Activated effector memory CD4-positive, alpha-beta T cell treated with Interleukin-2 at 50 U/mL for 16 hours (primary cell): ENCODE results near the gene MRC1.

Source experiments
- DNase-seq: peaks from one replicate; pipeline ENCODE4 v3.0.0-alpha.2; 2020

The MRC1 gene

GRCh38 chr10:17848646-17849045 lies 39.5 kb downstream of the MRC1 start:
- DNase-seq: no peak

- no peak for DNase-seq
Measured at GRCh38 chr10:17850501-17850900, 41.4 kb downstream of the MRC1 start.

- no peak for DNase-seq
Measured at GRCh38 chr10:17851611-17852010, 42.5 kb downstream of the MRC1 start.

- DNase-seq: no peak
Measured at GRCh38 chr10:17854044-17854652, 45.0 kb downstream of the MRC1 start.

- DNase-seq: no peak
Measured at GRCh38 chr10:17857040-17857439, 47.9 kb downstream of the MRC1 start.

GRCh38 chr10:17859492-17860156 lies 50.5 kb downstream of the MRC1 start:
- DNase-seq: no peak

GRCh38 chr10:17861760-17862159 lies 52.6 kb downstream of the MRC1 start:
- no peak for DNase-seq

GRCh38 chr10:17865351-17865750 lies 56.2 kb downstream of the MRC1 start:
- DNase-seq: no peak

- no peak for DNase-seq
Measured at GRCh38 chr10:17866346-17866745, 57.2 kb downstream of the MRC1 start.

- no peak for DNase-seq
Measured at GRCh38 chr10:17867056-17867455, 57.9 kb downstream of the MRC1 start.

- no peak for DNase-seq
Measured at GRCh38 chr10:17871036-17871435, 61.9 kb downstream of the MRC1 start.

- DNase-seq: no peak
Measured at GRCh38 chr10:17872191-17873091, 63.3 kb downstream of the MRC1 start.

GRCh38 chr10:17873946-17874345 lies 64.8 kb downstream of the MRC1 start:
- no peak for DNase-seq

- no peak for DNase-seq
Measured at GRCh38 chr10:17877121-17877520, 68.0 kb downstream of the MRC1 start.

- DNase-seq: no peak
Measured at GRCh38 chr10:17878896-17879295, 69.7 kb downstream of the MRC1 start.

GRCh38 chr10:17880601-17881000 lies 71.5 kb downstream of the MRC1 start:
- DNase-seq: no peak

GRCh38 chr10:17882557-17882956 lies 73.4 kb downstream of the MRC1 start:
- DNase-seq: no peak

- no peak for DNase-seq
Measured at GRCh38 chr10:17883621-17884020, 74.5 kb downstream of the MRC1 start.

GRCh38 chr10:17888189-17888588 lies 79.0 kb downstream of the MRC1 start:
- no peak for DNase-seq

- DNase-seq: no peak
Measured at GRCh38 chr10:17891435-17891834, 82.3 kb downstream of the MRC1 start.

GRCh38 chr10:17904564-17904963 lies 95.4 kb downstream of the MRC1 start:
- DNase-seq: no peak

GRCh38 chr10:17905491-17905890 lies 96.3 kb downstream of the MRC1 start:
- no peak for DNase-seq

GRCh38 chr10:17906002-17906401 lies 96.9 kb downstream of the MRC1 start:
- DNase-seq: no peak

GRCh38 chr10:17907641-17908040 lies 98.5 kb downstream of the MRC1 start:
- DNase-seq: no peak
